NOMO-1 (cell line): ENCODE results near the gene THEM4.
"Not testable (repeated sequence)": the region's sequence is repeated elsewhere in the genome, so short reads cannot be mapped to it uniquely, and the experiment has no call there.

Experiments
- DNase-seq, 2 experiments: peaks; one replicate each; lab custom pipeline; 2025; ENCODE audit not compliant: unreplicated experiment in 2 of 2; lab: John Stamatoyannopoulos, UW

Gene THEM4

DNA sequence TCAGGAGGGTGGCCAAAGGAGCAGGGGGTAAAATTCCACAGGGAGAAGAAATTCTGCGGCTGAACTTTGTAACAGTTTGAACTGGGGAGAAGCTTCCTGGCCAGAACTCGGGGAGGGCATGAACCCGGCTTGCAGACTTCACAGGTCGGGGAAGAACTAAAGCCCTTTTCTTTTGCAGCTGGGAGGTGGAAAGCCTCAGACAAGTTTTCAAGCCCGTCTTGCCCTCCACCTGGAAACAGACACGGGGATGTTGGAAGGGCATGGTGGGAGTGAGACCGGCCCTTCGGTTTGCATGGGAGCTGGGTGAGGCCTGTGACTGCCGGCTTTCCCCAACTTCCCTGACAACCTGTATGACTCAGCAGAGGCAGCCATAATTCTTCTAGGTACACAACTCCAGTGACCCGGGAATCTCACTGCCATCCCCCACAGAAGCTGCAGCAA is 11.3 kb downstream of the THEM4 start:
- DNase-seq: no peak

DNA sequence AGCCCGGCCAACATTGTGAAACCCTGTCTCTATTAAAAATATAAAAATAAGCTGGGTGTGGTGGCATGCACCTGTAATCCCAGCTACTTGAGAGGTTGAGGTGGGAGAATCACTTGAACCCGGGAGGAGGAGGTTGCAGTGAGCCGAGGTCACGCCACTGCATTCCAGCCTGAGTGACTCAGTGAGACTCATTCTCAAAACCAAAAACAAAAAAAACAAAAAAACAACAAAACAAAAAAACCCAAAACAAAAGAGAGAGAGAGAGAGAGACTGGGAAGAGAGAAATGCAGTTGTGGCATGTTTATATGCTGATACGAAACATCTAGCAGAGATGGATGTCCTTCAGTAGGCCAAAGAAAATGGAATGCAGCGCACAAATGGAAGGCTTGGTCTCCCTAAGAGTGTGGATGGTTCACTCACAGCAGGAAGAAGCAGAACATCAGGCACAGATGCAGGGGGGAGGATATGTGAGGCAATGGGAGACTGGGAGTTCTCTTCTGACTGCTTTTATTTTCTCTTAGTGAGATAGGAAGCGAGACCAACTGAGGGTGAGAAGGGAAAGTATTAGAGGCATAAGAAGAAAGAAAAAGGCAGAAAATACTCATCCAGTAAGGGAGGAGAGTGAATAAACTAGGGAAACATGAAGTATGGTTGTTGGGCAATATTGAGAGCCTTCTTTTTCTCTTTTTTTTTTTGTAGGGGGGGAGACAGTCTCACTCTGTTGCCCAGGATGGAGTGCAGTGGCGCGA is 16.0 kb downstream of the THEM4 start:
- no peak for DNase-seq

DNA sequence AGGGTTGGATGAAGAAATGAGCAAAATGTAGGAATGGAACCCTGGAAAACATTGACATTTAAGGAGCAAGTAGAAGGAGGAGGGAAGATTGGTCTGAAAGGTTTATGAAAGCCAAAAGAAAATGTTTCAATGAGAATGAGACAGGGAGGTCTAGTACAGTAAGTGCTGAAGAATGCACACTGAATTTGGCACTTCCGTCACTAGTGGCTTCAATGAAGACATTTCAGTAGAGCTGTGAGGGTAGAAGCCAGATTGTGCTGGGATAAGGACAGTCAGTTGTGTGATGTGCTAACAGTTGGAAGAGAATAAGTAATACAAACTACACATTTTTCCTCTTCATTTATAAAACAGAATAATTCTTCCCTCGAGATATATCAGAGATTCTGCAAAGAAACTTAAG is 17.1 kb downstream of the THEM4 start:
- no peak for DNase-seq

DNA sequence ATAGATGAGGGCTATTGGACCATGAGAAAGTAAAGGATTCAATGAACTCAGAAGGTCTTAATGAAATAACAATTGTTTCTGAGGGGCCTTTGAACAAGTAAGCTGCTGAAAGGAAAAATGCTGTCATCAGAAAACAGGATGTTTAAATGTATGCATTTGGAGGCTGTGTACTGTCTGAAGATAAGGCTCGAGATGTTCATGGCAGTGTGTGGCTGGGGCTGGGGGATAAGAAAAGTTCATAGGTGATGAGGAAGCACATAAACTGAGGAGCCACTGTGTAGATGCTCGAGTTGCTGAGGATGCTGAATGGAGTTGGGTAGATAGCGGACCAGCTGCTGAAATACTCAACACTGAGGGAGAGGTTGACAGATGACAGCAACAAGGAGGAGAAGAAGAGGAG is 17.8 kb downstream of the THEM4 start:
- no peak for DNase-seq

DNA sequence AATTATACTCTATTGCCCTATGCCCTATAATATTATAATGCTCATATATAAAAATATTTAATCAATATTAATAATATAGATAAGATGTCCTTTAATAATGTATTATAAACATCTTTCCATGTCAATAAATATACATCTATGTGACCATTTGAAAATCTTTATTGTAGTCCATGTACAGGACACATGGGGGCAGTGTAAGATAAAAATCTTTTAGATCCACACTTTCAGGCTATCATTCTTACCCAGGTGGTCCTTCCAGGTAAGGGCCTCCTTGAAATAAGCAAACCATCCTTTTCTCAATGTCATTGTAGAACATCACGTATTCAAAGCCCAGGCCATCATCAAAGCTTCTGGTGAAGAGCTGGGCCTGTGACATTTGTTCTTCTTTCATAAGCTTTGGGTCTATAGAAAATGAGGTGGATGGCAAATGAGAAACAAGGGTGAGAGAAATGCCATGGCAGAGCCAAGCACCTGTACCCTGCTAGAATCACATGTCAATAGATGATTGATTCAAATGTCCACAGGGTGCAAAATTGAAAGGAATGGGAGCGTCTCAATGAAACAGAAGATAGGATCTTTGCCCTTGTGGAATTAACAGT is 20.2 kb downstream of the THEM4 start:
- DNase-seq: peak in 1 of 2 experiments; percentile 20

DNA sequence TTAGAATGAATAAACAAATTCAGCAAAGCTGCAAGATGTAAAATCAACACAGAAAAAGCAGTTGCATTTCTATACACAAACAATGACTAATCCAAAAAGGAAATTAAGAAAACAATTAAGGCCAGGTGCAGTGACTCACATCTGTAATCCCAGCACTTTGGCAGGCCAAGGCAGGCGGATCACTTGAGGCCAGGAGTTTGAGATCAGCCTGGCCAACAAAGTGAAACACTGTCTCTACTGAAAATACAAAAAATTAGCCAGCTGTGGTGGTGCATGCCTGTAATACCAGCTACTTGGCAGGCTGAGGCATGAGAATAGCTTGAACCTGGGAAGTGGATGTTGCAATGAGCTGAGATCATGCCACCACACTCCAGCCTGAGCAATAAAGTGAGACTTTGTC is 22.3 kb downstream of the THEM4 start:
- DNase-seq: no peak

DNA sequence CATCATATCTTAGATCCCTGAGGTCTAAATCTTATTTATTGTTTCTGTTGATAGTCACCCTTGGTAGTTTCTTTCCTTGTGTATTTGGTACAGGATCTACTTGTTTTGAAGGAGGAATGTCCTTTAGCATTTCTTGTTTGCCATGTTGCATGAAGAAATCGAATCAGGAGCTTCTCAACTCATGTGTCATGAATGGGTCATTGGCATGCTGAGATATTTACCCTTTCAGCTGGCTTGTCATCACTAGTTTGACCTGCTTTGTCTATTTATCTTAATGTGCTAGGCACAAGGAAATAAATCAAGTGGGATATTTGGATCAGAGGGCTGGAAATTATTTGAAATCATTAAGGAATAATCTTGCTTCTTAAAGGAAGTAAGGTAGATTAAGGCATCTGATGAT is 23.8 kb downstream of the THEM4 start:
- DNase-seq: no peak

DNA sequence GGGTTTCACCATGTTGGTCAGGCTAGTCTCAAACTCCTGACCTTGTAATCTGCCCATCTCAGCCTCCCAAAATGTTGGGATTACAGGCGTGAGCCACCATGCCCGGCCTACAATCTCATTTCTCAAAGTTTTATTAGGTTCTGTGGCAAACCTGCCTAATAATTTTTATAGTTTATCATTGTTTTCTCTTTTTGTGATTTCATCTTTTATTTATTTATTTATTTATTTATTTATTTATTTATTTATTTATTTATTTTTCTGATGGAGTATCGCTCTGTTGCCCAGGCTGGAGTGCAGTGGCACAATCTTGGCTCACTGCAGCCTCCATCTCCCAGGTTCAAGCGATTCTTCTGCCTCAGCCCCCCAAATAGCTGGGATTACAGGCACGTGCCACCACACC is 24.4 kb downstream of the THEM4 start:
- DNase-seq: not testable (repeated sequence)

DNA sequence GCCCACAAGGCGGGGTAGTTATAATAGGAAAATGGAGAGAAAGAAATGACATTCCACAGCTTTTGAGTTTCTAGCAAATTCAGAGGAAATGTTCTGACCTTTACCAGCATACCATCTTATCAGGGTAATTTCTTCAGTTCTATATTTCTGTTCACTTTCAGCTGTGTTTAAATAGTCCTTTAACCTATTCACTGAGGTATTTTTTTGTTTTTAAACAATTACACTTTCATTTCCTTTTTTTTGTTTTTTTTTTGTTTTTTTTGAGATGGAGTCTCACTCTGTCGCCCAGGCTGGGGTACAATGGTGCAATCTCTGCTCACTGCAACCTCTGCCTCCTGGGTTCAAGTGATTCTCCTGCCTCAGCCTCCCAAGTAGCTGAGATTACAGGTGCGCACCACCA is 24.9 kb downstream of the THEM4 start:
- DNase-seq: not testable (repeated sequence)

DNA sequence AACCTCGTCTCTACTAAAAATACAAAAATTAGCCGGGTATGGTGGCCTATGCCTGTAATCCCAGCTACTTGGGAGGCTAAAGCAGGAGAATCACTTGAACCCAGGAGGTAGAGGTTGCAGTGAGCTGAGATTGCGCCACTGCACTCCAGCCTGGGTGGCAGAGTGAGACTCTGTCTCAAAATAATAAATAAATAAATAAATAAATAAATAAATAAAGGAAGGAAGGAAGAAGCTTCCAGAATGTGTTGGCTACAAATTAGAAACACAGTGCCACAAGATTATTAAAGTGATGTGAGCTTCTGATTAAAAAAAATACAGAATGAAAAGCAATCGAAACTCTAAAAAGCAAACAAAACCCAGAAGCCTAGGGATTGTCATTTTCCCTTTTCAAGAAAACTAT is 25.4 kb downstream of the THEM4 start:
- DNase-seq: not testable (repeated sequence)

DNA sequence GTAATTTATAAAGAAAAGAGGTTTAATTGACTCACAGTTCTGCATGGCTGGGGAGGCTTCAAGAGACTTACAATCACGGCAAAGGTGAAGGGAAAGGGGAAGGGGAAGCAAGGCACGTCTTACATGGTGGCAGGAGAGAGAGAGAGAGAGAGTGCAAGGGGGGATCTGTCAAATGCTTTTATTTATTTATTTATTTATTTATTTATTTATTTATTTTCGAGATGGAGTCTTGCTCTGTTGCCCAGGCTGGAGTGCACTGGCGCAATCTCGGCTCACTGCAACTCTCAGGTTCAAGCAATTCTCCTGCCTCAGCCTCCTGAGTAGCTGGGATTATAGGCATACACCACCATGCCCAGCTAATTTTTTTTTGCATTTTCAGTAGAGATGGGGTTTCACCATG is 26.4 kb downstream of the THEM4 start:
- DNase-seq: not testable (repeated sequence)

DNA sequence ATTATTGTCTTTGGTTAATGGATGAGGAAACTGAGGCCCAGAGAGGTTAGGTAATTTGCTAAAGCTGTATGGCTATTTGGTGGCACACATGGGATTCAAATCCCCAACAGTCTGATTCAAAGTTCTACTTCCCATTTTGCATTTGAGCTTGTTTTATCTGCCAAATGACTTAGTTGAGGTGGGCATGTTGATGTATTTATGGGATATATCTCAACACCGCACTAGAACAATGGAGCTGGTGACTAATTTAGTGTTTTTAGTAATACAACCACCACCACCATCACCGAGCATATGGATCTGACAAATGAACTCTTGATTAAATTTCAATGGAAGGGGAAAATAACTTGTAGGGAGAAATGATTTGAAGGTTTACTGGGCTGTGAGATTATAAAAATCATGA is 26.8 kb downstream of the THEM4 start:
- DNase-seq: no peak

DNA sequence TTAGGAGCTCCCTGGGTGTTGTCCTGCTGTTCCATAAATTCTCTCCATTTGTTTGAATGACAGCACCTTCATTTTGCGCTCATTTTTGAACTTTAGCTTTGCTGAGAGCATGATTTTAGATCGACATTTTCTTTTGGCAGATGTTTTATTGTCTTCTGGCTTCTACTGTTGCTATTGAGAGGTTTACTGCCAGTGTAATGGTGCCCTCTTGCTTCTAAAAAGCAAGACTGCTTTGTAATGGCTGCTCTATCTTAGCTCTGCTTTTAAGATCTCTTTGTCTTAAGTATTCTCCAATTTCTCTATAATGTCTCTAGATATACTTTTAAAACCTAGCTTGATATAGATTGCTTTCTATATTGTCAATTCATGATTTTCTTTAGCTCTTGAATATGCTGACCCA is 27.8 kb downstream of the THEM4 start:
- DNase-seq: no peak

DNA sequence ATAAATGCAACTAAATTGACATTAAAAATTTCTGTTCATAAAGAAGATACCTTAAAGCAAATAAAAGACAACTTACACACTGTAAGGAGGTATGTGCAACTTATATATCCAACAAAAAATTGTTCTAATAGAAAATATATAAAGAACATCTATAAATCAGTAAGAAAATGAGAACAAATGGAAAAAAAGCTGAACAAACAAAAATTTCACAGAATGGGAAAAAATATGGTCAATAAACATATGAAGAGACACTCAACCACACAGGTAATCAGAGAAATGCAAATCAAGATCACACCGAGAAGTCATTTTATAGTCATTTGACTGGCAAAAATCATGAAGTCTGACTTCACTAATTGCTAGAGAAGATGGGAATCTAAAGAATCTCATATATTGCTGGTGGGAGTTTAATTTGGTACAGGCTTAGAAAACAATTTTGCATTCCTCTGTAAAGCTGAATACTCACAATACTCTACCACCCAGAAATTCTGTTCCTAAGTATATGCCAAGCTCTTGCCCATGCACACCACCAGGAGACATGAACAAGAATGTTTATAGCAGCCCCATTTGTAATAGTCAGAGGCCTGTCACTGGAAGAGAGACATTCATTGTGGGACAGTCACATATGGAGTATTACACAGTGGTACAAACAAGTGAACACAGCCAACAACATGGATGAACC is 33.8 kb downstream of the THEM4 start:
- DNase-seq: no peak

DNA sequence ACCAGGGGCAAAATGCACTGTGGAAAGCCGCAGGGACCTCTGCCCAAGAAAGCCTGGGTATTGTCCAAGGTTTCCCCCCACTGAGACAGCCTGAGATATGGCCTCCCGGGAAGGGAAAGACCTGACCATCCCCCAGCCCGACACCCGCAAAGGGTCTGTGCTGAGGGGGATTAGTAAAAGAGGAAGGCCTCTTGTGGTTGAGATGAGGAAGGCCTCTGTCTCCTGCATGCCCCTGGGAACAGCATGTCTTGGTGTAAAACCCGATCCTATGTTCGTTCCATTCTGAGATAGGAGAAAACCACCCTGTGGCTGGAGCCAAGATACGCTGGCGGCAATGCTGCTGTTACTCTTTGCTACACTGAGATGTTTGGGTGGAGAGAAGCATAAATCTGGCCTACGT is 36.5 kb downstream of the THEM4 start:
- not testable (repeated sequence) for DNase-seq

DNA sequence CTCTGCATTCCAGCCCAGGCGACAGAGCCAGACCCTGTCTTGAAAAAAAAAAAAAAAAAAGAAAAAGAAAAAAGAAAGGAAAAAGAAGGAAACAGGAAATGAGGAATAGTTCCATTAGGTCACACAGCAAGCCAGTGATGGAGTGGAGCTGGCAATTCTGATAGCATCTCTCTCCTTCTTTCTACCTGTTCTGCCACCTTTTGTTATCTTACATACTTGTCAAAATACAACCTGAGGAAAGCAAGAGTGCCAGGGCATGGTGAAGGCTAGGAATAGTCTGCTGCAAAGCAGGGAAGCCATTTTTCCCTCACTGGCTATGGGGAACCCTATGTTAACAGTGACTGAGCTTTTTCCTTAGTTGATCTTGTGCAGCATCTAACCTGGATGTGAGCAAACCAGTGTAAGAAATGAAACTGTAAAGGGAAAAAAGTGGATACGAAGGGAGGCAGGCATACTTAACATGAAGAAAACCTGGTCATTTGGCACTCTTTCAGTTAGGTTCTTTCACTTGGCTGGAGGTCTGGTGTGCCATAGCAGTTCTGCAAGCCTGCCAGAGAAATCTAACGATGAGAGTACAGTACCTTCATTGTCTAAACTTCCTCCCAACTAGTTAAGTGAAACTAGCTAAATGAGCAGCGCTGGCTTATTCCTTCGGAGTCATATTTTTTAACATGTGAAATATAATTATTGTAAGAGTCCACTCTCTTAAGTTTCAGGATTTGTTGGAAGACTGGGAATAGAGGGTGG is 37.9 kb downstream of the THEM4 start:
- DNase-seq: no peak

DNA sequence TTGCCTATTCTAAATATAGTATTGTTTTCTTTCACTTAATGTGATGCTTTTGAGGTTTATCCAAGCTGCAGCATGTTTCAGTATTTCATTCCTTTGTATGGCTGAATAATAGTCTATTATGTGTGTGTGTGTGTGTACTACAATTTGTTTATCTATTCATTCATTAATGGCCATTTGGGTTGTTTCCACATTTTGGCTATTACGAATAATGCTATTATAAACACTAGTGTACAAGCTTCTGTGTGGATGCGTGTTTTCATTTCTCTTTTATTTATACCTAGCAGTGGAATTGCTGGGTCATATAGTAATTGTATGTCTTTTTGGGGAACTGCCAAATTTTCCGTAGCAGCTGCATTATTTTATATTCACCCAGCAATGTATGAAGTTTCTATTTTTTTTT is 40.8 kb downstream of the THEM4 start:
- no peak for DNase-seq

DNA sequence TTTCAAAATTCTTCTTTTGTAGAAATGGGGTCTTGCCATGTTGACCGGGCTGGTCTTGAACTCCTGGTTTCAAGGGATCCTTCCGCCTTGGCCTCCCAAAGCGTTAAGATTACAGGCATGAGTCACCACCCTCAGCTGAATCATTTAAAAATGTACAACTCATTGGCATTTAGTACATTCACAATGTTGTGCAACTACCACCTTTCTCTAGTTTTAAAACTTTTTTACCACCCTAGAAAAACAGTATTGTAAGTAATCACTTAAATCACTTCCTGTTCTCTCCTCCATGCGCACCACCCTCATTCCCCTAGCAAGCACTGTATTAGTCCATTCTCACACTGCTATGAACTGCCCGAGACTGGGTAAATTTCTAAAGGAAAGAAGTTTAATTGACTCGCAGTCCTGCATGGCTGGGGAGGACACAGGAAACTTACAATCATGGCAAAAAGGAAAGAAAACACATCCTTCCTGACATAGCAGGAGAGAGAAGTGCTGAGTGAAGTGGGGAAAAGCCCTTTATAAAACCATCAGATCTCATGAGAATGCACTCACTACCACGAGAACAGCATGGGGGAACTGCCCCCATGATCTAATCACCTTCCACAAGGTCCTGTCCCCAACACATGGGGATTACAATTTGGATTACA is 41.4 kb downstream of the THEM4 start:
- peak; percentile 77 to 90 for DNase-seq

DNA sequence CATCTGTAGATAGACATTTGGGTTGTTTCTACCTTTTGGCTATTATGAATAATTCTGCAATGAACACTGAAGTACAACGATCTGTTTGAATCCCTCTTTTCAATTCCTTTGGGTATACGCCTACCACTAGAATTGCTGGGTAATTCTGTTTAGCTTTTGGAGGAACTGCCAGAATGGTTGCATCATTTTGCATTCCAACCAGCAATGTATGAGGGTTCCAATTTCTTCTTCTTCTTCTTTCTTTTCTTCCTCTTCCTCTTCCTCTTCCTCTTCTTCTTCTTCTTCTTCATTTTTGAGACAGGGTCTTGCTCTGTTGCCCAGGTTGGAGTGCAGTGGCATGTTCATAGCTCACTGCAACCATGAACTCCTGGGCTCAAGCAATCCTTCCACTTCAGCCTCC is 42.0 kb downstream of the THEM4 start:
- peak in 1 of 2 experiments; percentile 7 for DNase-seq

DNA sequence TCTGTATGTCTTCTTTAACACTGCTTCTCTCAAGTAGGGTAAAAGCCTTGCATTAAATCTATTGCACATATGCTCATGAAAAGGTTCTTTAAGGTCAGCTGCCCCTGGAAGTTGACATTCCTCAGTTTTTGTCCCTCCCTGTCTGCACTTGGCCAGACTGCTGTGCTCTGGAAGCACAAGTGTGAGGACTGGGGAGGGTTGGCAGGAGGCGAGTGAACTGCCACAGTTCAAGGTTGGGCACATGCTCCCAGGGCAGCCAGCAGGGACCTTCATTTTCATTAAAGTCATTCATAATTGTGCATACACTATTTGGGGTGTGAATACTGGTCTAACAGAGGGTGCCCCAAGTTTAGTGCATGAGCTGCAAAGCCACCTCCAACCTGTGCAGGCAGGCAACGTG is 44.9 kb downstream of the THEM4 start:
- DNase-seq: no peak

DNA sequence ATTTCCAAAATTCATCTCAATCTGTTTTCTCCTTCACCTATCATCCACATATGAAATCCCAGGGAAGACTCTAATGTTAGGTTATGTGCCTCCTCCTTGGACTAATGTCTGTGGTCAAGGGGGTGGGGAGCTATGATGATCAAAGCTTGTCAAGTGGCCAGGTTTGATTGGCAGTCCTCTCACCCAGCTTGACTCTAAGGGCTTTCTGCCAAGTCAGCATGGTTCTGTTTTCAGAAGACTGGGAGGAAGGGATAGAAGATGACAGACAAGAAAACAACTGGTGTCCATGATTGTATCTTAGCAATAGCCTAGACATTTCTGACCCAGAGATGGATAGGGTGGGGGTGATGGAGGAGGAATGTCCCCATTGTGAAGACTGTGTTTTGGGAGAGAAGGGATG is 46.7 kb downstream of the THEM4 start:
- no peak for DNase-seq
